ENCODE measurements around the gene PEX19.

DNA sequence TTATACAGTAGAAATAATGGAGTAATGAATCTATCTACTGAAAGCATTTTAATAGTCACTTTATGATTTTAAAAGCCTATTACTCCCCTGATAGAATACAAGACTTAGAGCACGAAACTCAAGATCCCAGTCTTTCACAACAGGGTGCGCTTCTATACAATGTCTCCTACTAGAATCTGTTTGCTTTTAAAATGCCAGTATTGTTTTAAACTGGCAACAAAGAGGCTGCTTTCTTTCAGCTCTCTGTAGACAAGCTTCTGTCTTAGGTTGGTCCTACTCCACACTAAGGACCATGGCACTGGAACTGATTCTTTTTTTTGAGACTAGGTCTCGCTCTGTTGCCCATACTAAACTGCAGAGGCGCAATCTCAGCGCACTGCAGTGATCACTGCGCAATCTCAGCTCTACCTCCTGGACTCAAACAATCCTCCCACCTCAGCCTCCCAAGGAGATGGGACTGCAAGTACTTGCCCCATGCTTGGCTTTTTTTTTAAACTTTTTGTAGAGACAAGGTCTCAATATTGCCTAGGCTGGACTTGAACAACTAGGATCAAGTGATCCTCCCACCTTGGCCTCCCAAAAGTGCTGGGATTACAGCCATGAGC is 27.4 kb downstream of the PEX19 start:
- TF ChIP-seq, protein P1, sequence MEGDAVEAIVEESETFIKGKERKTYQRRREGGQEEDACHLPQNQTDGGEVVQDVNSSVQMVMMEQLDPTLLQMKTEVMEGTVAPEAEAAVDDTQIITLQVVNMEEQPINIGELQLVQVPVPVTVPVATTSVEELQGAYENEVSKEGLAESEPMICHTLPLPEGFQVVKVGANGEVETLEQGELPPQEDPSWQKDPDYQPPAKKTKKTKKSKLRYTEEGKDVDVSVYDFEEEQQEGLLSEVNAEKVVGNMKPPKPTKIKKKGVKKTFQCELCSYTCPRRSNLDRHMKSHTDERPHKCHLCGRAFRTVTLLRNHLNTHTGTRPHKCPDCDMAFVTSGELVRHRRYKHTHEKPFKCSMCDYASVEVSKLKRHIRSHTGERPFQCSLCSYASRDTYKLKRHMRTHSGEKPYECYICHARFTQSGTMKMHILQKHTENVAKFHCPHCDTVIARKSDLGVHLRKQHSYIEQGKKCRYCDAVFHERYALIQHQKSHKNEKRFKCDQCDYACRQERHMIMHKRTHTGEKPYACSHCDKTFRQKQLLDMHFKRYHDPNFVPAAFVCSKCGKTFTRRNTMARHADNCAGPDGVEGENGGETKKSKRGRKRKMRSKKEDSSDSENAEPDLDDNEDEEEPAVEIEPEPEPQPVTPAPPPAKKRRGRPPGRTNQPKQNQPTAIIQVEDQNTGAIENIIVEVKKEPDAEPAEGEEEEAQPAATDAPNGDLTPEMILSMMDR (IDR thresholded peaks at IDR 0.05): no peak
- TF ChIP-seq POLR2A (IDR thresholded peaks at IDR 0.05): no peak

Data from right lobe of liver (tissue), 4 donors.